ENCODE results near the gene TMEM175.

The TMEM175 gene

DNA sequence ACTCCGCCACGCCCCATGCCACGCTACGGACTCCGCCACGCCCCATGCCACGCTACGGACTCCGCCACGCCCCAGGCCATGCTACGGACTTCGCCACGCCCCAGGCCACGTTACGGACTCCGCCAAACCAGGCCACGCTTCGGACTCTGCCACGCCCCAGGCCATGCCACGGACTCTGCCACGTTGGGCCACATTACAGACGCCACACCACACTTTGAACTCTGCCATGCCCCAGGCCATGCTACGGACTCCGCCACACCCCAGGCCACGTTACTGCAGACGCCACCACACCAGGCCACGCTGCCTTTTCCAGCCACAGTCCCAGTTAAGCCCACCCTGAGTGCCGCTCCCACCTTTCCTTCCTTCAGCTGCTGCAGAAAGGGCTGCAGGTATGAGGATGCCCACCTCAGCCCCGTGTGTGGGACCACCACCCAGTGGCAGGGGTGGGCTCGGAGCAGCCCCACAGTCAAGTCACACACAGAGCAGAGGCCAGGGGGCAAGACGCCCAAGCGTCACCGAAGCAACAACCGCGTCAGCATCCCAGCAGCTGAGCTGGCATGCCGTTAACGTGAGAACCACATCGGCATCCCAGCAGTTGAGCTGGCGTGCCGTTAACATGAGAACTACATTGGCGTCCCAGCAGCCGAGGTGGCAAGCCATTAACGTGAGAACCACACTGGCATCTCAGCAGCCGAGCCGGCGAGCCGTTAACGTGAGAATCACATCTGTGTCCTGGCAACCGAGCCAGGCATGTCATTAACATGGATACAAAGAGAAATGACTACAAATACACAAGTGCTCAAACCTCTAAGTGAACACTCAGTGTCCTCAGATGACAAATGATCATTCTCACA, 26.5 kb upstream of the TMEM175 start:
- no peaks in the 10 kb centered on the region for H3K27me3 Mint-ChIP-seq (ENCODE audit: low read depth)
- H3K4me1 Mint-ChIP-seq (ENCODE audit: low read depth): no peaks in the 10 kb centered on the region
- no peak overlapping the region for H3K4me3 Mint-ChIP-seq
- H3K27ac Mint-ChIP-seq: no peak overlapping the region
- peaks cover 28% of the 10 kb centered on the region for H3K36me3 Mint-ChIP-seq (ENCODE audit: low read depth)
- no peak for DNase-seq (ENCODE audit: low spot score)
- no peaks in the 10 kb centered on the region for H3K9me3 Mint-ChIP-seq

DNA sequence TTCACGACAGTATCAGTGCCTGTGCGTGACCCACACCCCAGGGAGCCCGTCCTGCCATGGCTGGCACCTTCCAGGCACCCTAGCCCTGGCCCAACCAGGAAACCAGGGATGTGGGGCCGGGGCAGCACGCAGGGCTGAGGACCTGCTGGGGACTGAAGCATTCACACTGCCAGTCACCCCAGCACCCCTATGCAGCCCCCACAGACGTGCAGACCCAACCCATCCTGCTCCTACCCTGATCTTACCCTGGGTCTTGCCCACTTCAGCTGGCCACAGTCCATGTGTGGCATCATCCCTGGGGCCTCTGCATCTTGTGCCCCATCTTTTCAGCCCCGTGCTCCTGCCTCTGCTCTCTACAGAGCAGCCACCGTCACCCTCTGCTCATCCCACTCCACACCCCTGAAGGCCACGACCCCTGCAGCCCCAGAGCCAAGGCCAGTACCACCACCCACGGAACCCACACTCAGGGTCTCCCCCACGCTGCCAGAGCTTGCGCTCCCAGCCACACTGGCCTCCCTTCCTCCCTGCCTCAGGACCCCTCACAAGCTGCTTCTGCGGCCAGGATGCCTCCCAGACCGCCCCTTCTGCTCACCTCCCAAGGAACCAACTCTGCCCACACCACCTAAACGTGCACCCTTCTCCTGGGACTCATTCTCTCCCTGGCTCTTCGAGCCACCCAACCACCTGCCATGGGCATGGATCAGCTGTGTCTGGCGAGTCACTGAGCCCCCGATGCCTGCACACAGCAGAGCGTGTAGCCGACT, 25.7 kb upstream of the TMEM175 start:
- no peak for DNase-seq (ENCODE audit: low spot score)
- Mint-ChIP-seq H3K9me3 (no peaks in the 10 kb centered on the region), H3K27me3 (ENCODE audit: low read depth) (no peaks in the 10 kb centered on the region), H3K27ac (no peak overlapping the region), H3K36me3 (ENCODE audit: low read depth) (peaks cover 34% of the 10 kb centered on the region), H3K4me3 (no peak overlapping the region), H3K4me1 (ENCODE audit: low read depth) (no peaks in the 10 kb centered on the region)

DNA sequence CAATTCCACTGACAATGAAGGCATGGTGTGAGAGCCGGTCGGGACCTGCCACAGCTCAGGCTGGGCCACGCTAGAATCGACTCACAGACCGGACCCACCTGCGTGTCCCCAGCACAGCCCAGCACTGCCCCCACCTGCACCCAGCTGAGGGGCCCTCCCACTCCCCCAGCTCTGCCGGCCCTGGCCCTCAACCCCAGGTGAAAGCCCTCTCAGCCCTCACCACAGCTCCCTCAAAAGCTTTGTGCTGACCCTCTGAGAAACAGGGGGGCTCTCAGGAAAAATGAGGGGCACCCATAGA, 25.2 kb upstream of the TMEM175 start:
- Mint-ChIP-seq H3K4me3 (no peak overlapping the region), H3K4me1 (ENCODE audit: low read depth) (no peaks in the 10 kb centered on the region), H3K27me3 (ENCODE audit: low read depth) (no peaks in the 10 kb centered on the region), H3K27ac (no peak overlapping the region), H3K9me3 (no peaks in the 10 kb centered on the region), H3K36me3 (ENCODE audit: low read depth) (peaks cover 37% of the 10 kb centered on the region)
- no peak for DNase-seq (ENCODE audit: low spot score)

DNA sequence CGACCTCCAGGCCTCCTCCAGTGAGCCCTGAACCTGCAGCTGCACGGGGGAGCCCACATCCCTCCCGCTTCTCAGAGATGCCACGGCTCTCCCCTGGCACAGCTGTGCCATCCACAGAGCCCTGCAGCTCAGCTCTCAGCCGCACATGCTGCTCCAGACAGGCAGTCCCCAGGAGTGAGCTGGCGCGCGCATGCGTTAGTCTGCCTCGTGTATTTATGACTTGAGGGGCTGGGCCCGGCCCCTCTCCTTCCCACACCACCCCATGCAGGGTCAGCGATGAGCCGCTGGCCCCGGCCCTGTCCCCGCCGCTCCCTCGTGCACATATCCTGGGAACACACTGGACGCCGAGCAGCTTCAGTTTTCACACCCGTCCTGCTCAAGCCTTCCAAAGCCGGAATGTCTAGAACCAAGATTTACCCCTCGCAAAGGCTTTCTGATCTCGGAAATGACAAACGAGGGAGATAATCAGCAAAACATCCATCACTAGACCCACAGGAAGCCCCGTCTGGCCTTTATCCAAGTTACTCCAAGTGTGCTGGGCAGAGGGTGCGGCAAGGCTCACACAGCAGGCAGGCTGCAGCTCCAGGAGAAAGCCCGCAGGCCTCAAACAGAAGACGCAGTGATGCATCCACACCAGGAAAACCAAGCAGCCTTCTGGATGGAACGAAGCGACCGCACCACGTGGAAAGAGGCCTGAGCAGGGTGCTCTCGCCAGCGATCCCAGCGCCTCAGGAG, 24.4 kb upstream of the TMEM175 start:
- H3K27ac Mint-ChIP-seq: no peak overlapping the region
- no peaks in the 10 kb centered on the region for H3K9me3 Mint-ChIP-seq

DNA sequence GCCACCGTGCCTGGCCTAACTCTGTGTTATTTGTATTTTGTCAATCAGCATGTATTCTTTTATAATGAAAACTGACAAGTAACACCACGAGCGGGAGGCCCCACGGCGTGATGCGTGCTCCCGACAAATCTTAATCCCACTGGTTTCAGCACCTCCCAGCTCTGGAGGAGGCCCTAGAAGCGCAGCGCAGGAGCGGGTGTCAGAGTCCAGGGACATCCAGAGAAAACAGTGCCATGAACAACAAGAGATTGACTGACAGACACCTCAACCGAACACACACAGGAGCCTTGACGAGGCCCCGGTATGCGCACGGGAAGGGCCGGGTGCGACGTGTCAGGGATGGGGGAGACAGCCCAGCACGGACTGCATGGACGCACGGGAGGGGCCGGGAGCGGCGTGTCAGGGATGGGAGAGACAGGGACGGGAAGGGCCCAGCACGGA, 23.1 kb upstream of the TMEM175 start:
- Mint-ChIP-seq H3K4me3 (no peak overlapping the region), H3K36me3 (ENCODE audit: low read depth) (peaks cover 39% of the 10 kb centered on the region), H3K27ac (no peak overlapping the region), H3K4me1 (ENCODE audit: low read depth) (no peaks in the 10 kb centered on the region), H3K9me3 (no peaks in the 10 kb centered on the region), H3K27me3 (ENCODE audit: low read depth) (no peaks in the 10 kb centered on the region)
- no peak for DNase-seq (ENCODE audit: low spot score)

More for the DNA sequence above, 24.4 kb upstream of the TMEM175 start:
- Mint-ChIP-seq H3K36me3 (ENCODE audit: low read depth) (peaks cover 39% of the 10 kb centered on the region), H3K4me1 (ENCODE audit: low read depth) (no peaks in the 10 kb centered on the region), H3K27me3 (ENCODE audit: low read depth) (no peaks in the 10 kb centered on the region), H3K4me3 (no peak overlapping the region)
- no peak for DNase-seq (ENCODE audit: low spot score)

DNA sequence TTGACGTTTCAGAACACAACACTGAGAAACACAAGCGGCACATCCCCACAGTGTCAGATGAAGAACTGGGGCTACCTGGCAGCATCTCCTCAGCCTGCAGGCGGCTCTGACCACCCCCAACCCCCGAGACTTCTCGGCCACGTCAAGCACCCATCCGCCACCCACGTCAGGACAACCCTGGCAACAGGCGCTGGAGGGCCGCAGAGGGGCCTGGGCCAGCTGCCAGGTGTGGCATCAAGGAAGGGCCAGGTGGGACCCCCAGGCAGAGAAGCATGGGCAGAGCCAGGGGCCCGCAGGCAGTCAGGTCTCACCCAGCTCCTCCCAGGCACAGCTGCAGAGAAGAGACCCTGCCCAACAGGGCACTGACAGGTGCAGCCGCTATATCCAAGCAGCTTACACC, 22.4 kb upstream of the TMEM175 start:
- no peaks in the 10 kb centered on the region for H3K9me3 Mint-ChIP-seq
- H3K4me1 Mint-ChIP-seq (ENCODE audit: low read depth): no peaks in the 10 kb centered on the region
- H3K4me3 Mint-ChIP-seq: no peak overlapping the region
- H3K36me3 Mint-ChIP-seq (ENCODE audit: low read depth): peaks cover 39% of the 10 kb centered on the region
- H3K27me3 Mint-ChIP-seq (ENCODE audit: low read depth): no peaks in the 10 kb centered on the region
- no peak for DNase-seq (ENCODE audit: low spot score)
- H3K27ac Mint-ChIP-seq: no peak overlapping the region

DNA sequence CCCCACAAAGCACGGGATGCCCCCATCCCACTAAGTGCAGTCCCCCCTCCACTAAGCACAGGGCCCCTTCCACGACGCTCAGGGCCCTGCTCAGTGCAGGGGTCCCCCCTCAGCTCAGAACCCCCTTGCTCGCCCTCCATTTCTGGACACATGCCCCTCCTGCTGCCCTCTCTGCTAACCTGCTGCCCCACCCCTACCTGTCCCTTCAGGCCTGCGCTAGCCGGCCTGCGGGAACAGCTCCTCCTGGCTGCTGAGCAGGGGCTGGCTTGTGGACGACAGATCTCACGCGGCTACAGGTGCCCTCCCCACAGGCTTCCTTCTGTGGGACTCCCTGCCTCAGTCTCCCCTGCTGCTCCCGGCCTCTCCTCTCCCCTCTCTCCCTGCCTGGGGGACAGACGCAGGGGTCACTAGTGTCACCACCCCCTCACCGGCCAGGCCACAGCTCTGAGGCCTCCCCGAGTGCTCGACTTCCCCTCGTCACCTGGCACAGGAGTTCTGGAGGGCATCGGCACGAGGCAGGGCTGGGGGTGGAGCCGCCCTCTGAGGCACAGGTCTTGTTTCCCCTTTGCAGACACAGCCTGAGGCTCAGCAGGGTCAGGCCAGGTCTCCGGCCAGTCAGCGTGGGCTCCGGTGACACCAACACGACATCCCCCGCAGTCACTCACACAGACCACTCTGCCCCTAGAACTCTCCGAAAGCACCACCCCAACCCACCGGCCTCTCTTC, 21.7 kb upstream of the TMEM175 start:
- Mint-ChIP-seq H3K36me3 (ENCODE audit: low read depth) (peaks cover 38% of the 10 kb centered on the region), H3K27ac (no peak overlapping the region), H3K27me3 (ENCODE audit: low read depth) (no peaks in the 10 kb centered on the region), H3K4me3 (no peak overlapping the region), H3K9me3 (no peaks in the 10 kb centered on the region), H3K4me1 (ENCODE audit: low read depth) (peaks cover 5% of the 10 kb centered on the region)
- no peak for DNase-seq (ENCODE audit: low spot score)

DNA sequence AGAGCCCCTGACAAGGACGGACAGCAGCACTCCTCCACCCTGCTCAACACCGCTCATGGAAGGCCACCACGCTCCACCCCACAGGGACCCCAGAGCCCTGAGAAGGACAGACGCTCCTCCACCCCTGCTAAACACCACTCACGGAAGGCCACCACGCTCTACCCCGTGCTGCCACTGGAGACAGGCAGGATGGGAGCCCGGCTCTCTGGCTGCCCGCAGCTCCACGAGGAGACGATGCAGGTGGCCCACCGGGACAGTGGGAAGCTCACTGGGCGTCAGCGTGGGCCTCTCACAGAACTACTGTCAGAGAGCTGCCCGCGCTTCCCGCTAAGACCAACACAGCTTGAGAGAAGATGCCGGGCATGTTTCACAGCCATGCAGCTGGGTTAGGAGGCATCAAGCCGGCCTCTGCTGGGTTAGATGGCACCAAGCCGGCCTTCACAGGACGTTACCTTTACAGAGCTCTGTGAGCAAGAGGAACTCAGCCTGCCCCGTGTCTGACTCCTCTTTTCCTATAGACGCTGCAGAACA, 21.0 kb upstream of the TMEM175 start:
- Mint-ChIP-seq H3K27ac (no peak overlapping the region), H3K4me3 (no peak overlapping the region), H3K4me1 (ENCODE audit: low read depth) (peaks cover 12% of the 10 kb centered on the region), H3K27me3 (ENCODE audit: low read depth) (no peaks in the 10 kb centered on the region), H3K9me3 (no peaks in the 10 kb centered on the region), H3K36me3 (ENCODE audit: low read depth) (peaks cover 33% of the 10 kb centered on the region)
- DNase-seq (ENCODE audit: low spot score): no peak

DNA sequence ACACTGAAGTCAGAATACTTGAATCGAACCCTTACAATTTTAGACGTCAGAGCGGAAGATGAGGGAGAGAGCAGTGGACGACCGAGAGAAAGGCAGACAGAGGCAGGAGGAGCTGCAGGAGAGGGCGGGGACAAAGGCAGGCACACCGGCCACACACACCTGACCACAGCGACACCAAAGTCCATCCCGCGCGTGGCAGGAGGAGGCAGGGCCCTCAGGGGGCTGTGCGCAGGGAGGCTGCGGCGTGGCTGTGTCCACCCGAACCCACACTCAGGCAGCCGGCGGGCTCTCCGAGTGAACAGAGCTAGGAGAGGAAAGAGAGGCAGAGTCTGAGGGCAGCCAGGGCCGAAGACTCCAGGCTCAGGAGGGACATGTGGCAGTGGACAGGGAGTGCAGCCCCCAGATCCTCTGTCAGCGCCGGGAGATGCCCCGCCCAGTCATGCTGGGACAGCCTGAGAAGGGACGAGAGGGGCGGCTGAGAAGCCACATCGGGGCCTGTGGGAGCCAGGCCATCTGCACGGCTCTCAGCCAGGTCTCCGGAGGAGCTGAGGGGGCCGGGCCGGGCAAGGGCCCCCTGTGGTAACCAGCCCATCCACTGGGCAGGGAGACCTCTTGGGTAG, 20.3 kb upstream of the TMEM175 start:
- Mint-ChIP-seq H3K4me3 (no peak overlapping the region), H3K27me3 (ENCODE audit: low read depth) (no peaks in the 10 kb centered on the region), H3K27ac (no peak overlapping the region), H3K4me1 (ENCODE audit: low read depth) (peaks cover 12% of the 10 kb centered on the region), H3K9me3 (no peaks in the 10 kb centered on the region), H3K36me3 (ENCODE audit: low read depth) (peaks cover 27% of the 10 kb centered on the region)
- no peak for DNase-seq (ENCODE audit: low spot score)

DNA sequence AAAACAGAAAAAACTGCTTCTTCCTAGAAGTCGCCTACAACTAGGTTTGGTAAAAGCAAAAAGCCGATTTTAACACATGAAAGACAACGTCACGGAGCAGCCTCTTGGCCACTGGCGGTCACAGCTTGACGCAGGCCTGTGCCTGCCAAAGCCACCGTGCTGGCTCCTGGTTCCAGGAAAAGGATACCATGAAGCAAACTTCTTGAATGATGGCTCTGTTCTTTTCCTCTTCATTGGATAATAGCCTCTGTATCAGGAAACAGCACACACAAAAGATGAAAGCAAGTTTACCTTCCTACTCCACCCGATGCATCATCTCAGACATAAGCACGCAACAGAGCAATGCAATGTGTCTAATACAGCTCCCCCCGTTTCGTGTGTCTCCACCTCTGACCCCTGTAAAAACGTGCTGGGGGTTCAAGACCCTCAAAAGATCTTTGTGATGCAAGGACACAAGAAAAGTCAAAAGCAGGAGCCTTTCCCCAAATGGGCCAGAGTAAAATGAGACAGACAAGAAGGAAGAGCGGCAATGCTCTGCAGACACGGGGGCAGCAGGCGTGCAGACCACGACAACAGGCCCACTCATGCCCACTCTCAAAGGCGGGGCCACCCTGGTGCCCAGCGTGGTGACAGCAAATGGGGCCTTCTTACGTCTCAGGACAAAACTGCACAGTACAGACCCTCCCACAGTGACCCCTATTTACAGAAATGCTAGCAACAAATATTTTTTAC, 19.5 kb upstream of the TMEM175 start:
- Mint-ChIP-seq H3K9me3 (no peaks in the 10 kb centered on the region), H3K27ac (no peak overlapping the region), H3K4me1 (ENCODE audit: low read depth) (peaks cover 16% of the 10 kb centered on the region), H3K4me3 (no peak overlapping the region), H3K27me3 (ENCODE audit: low read depth) (no peaks in the 10 kb centered on the region), H3K36me3 (ENCODE audit: low read depth) (peaks cover 27% of the 10 kb centered on the region)
- DNase-seq (ENCODE audit: low spot score): no peak

DNA sequence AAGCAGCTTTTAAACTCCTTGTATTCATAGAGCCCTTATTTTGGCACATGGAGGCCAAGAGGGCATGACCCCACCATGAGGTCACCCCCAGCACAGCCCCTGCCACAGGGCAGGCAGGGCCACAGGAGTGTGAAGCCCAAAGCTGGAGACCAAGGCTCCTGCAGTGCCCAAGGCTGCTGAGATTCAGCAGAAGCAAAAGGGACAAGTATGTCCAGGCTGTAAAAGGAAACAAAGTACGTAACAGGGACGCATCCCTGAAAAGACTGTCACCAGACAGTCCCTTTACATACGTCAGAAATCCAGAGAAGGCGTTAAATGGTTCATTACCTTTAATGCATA, 19.0 kb upstream of the TMEM175 start:
- no peak overlapping the region for H3K4me3 Mint-ChIP-seq
- peaks cover 24% of the 10 kb centered on the region for H3K36me3 Mint-ChIP-seq (ENCODE audit: low read depth)
- DNase-seq (ENCODE audit: low spot score): no peak
- no peaks in the 10 kb centered on the region for H3K27me3 Mint-ChIP-seq (ENCODE audit: low read depth)
- H3K4me1 Mint-ChIP-seq (ENCODE audit: low read depth): peaks cover 16% of the 10 kb centered on the region
- H3K9me3 Mint-ChIP-seq: no peaks in the 10 kb centered on the region
- H3K27ac Mint-ChIP-seq: no peak overlapping the region

DNA sequence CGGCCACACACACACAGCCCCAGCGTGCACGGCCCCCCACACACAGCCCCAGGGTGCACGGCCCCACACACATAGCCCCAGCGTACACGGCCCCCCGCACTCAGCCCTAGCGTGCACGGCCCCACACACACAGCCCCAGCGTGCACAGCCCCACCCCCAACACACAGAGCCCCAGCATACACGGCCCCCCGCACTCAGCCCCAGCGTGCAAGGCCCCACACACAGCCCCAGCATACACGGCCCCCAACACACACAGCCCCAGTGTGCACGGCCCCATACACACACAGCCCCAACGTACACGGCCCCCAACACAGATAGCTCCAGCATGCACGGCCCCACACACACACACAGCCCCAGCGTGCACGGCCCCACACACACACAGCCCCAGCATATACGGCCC, 17.7 kb upstream of the TMEM175 start:
- Mint-ChIP-seq H3K4me3 (no peak overlapping the region), H3K27ac (no peak overlapping the region), H3K36me3 (ENCODE audit: low read depth) (peaks cover 17% of the 10 kb centered on the region), H3K4me1 (ENCODE audit: low read depth) (peaks cover 16% of the 10 kb centered on the region), H3K27me3 (ENCODE audit: low read depth) (no peaks in the 10 kb centered on the region), H3K9me3 (no peaks in the 10 kb centered on the region)
- no peak for DNase-seq (ENCODE audit: low spot score)

DNA sequence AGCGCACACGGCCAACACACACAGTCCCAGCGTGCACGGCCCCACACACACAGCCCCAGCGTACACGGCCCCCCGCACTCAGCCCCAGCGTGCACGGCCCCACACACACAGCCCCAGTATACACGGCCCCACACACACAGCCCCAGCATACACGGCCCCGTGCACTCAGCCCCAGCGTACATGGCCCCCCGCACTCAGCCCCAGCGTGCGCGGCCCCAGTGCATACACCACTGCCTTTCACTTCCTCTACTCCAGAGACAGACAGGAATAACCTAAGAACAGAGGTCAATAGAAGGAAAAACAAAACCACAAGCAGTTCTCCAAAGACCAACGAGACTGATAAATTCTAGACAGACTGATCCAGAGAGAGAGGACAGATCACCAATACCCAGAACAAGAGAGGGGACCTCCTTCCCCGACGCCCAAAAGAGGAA, 17.2 kb upstream of the TMEM175 start:
- no peaks in the 10 kb centered on the region for H3K27me3 Mint-ChIP-seq (ENCODE audit: low read depth)
- no peaks in the 10 kb centered on the region for H3K9me3 Mint-ChIP-seq
- peak overlapping the region; percentile 27 for H3K27ac Mint-ChIP-seq
- H3K4me1 Mint-ChIP-seq (ENCODE audit: low read depth): peaks cover 16% of the 10 kb centered on the region
- H3K36me3 Mint-ChIP-seq (ENCODE audit: low read depth): peaks cover 16% of the 10 kb centered on the region
- peak overlapping the region; percentile 25 for H3K4me3 Mint-ChIP-seq
- DNase-seq (ENCODE audit: low spot score): no peak
